HepG2 (cell line): ENCODE data around the gene CAMK2N2. TPM values are rescaled to one million over a fixed set of nuclear protein-coding genes. Genes with fewer than 3 reads are reported as not detected.
A peak's percentile ranks its signal among the peaks of the same experiment; 100 is the strongest.

ENCODE experiments used
- CENPT ChIP-seq: sonication (generic); formaldehyde crosslinking; IDR thresholded peaks from 2 replicates; pipeline ENCODE4 v1.8.0; 2022; ENCODE audit warnings: low read depth, mild to moderate bottlenecking, moderate library complexity, missing genetic modification reagents
- NONO ChIP-seq, 2 experiments: fragments of 450-650 bp in 1 of 2; sonication (generic) in 1 of 2; formaldehyde crosslinking in 1 of 2; IDR thresholded peaks in 1 of 2; conservative IDR thresholded peaks in 1 of 2; 2 replicates each; pipeline versions ENCODE4 v1.6.1 to v1.8.0; 2017 to 2022; ENCODE audit warnings: mild to moderate bottlenecking in 1 of 2, missing genetic modification reagents in 1 of 2, moderate library complexity in 1 of 2
- SOX5 ChIP-seq: IDR thresholded peaks from 2 replicates; pipeline ENCODE4 v1.6.1; 2016; ENCODE audit warnings: borderline replicate concordance
- SRF ChIP-seq: IDR thresholded peaks from 2 replicates; pipeline ENCODE4 v1.6.1; 2011; ENCODE audit warnings: mild to moderate bottlenecking, low read depth, low read length, moderate library complexity
- ZFP90 ChIP-seq: sonication (generic); formaldehyde crosslinking; IDR thresholded peaks from 2 replicates; pipeline ENCODE4 v1.8.0; 2022; ENCODE audit warnings: missing genetic modification reagents, mild to moderate bottlenecking, inconsistent platforms, borderline replicate concordance
- ZFX ChIP-seq: sonication (generic); formaldehyde crosslinking; IDR thresholded peaks from 2 replicates; pipeline ENCODE4 v1.4.0; 2020; ENCODE audit warnings: mild to moderate bottlenecking, low read depth, missing genetic modification reagents, moderate library complexity
- ZMAT3 ChIP-seq: sonication (generic); formaldehyde crosslinking; conservative IDR thresholded peaks from 2 replicates; pipeline ENCODE4 v1.7.0; 2021; ENCODE audit warnings: missing genetic modification reagents
- ZMYM4 ChIP-seq: sonication (generic); formaldehyde crosslinking; IDR thresholded peaks from 2 replicates; pipeline ENCODE4 v1.8.1; 2023; ENCODE audit warnings: mild to moderate bottlenecking, missing genetic modification reagents
- ZNF17 ChIP-seq: sonication (generic); formaldehyde crosslinking; IDR thresholded peaks from 2 replicates; pipeline ENCODE4 v1.5.0; 2020; ENCODE audit warnings: mild to moderate bottlenecking, missing genetic modification reagents
- ZNF580 ChIP-seq: IDR thresholded peaks from 2 replicates; pipeline ENCODE4 v1.6.1; 2016; ENCODE audit warnings: low read depth, borderline replicate concordance
- ZNF598 ChIP-seq: sonication (generic); formaldehyde crosslinking; IDR thresholded peaks from 2 replicates; pipeline ENCODE4 v1.5.1; 2020; ENCODE audit warnings: mild to moderate bottlenecking, missing genetic modification reagents, borderline replicate concordance
- polyA plus RNA-seq, 8 experiments: library from polyadenylated mRNA; depleted of rRNA in 3 of 8; stranded (reverse) in 7 of 8; unstranded in 1 of 8; fragments of >200 nt; fragmentation: Illumina TruSeq in 4 of 8; extraction: Trizol in 4 of 8; gene quantifications; 2 replicates each; pipeline versions ENCODE4 v1.2.1 to v1.2.3, GENCODE V29; 2011 to 2016; ENCODE audit warnings: low read depth in 4 of 8, missing spikeins in 1 of 8, mixed read lengths in 1 of 8; ENCODE audit not compliant: insufficient read depth in 1 of 8
- total RNA-seq, 5 experiments: library from RNA; depleted of rRNA; stranded (reverse); fragments of >200 nt; fragmentation: Illumina TruSeq; extraction: Trizol; gene quantifications; 2 replicates each; pipeline ENCODE4 v1.2.3, GENCODE V29; 2016; ENCODE audit warnings: low read depth in 1 of 5
- TF ChIP-seq, protein P1 (sequence below): sonication (generic); formaldehyde crosslinking; IDR thresholded peaks from 2 replicates; pipeline ENCODE4 v1.4.0; 2020; ENCODE audit warnings: missing genetic modification reagents
- TF ChIP-seq, protein P2 (sequence below): sonication (generic); formaldehyde crosslinking; conservative IDR thresholded peaks from 2 replicates; pipeline ENCODE4 v1.8.1; 2023; ENCODE audit warnings: missing genetic modification reagents
- TF ChIP-seq, protein P3 (sequence below), 2 experiments: sonication (generic) in 1 of 2; formaldehyde crosslinking in 1 of 2; IDR thresholded peaks; 2 replicates each; pipeline versions ENCODE4 v1.4.0 to v1.6.1; 2016 to 2020; ENCODE audit warnings: borderline replicate concordance in 1 of 2, low read depth in 1 of 2, mild to moderate bottlenecking in 1 of 2, missing genetic modification reagents in 1 of 2
- TF ChIP-seq, protein P4 (sequence below): sonication (generic); formaldehyde crosslinking; IDR thresholded peaks from 2 replicates; pipeline ENCODE4 v1.4.0; 2020; ENCODE audit warnings: mild to moderate bottlenecking, missing genetic modification reagents

CAMK2N2 gene
- total and polyA plus RNA-seq, 2 of the 13 experiments (the other 11 are each of a cell fraction or from before 2014, with no cell fraction given) = 0.12 to 0.27 TPM

GRCh38 chr3:184248454-184249411 is 12.6 kb downstream of the CAMK2N2 start, which contains the start of gene ALG3 (continued):
- TF ChIP-seq, protein P1, sequence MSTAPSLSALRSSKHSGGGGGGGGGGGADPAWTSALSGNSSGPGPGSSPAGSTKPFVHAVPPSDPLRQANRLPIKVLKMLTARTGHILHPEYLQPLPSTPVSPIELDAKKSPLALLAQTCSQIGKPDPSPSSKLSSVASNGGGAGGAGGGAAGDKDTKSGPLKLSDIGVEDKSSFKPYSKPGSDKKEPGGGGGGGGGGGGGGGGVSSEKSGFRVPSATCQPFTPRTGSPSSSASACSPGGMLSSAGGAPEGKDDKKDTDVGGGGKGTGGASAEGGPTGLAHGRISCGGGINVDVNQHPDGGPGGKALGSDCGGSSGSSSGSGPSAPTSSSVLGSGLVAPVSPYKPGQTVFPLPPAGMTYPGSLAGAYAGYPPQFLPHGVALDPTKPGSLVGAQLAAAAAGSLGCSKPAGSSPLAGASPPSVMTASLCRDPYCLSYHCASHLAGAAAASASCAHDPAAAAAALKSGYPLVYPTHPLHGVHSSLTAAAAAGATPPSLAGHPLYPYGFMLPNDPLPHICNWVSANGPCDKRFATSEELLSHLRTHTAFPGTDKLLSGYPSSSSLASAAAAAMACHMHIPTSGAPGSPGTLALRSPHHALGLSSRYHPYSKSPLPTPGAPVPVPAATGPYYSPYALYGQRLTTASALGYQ = peak; percentile 53
- TF ChIP-seq, protein P2, sequence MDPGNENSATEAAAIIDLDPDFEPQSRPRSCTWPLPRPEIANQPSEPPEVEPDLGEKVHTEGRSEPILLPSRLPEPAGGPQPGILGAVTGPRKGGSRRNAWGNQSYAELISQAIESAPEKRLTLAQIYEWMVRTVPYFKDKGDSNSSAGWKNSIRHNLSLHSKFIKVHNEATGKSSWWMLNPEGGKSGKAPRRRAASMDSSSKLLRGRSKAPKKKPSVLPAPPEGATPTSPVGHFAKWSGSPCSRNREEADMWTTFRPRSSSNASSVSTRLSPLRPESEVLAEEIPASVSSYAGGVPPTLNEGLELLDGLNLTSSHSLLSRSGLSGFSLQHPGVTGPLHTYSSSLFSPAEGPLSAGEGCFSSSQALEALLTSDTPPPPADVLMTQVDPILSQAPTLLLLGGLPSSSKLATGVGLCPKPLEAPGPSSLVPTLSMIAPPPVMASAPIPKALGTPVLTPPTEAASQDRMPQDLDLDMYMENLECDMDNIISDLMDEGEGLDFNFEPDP (CRISPR knock-in tag) = 0 out of 2 replicates have a peak, but pooled peaks have one; percentile 10
- TF ChIP-seq CENPT (CRISPR knock-in tag) (peak; percentile 80; the same call in 1 of the 2 replicates), SRF (no peak), ZMAT3 (CRISPR knock-in tag) (peak; percentile 67), NONO (IDR thresholded peaks at IDR 0.05) (no peak), NONO (CRISPR knock-in tag; conservative IDR thresholded peaks at IDR 0.05) (peak; percentile 84), ZMYM4 (CRISPR knock-in tag) (peak; percentile 46), ZNF17 (CRISPR knock-in tag) (0 out of 2 replicates have a peak, but pooled peaks have one; percentile 59), ZNF598 (CRISPR knock-in tag) (no peak), ZNF580 (peak; percentile 72), ZFP90 (CRISPR knock-in tag) (peak; percentile 53; the same call in 1 of the 2 replicates), SOX5 (CRISPR knock-in tag) (peak; percentile 20; the same call in 1 of the 2 replicates), ZFX (peak; percentile 93)
- TF ChIP-seq, protein P3, sequence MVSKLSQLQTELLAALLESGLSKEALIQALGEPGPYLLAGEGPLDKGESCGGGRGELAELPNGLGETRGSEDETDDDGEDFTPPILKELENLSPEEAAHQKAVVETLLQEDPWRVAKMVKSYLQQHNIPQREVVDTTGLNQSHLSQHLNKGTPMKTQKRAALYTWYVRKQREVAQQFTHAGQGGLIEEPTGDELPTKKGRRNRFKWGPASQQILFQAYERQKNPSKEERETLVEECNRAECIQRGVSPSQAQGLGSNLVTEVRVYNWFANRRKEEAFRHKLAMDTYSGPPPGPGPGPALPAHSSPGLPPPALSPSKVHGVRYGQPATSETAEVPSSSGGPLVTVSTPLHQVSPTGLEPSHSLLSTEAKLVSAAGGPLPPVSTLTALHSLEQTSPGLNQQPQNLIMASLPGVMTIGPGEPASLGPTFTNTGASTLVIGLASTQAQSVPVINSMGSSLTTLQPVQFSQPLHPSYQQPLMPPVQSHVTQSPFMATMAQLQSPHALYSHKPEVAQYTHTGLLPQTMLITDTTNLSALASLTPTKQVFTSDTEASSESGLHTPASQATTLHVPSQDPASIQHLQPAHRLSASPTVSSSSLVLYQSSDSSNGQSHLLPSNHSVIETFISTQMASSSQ (IDR thresholded peaks at IDR 0.05; ENCODE audit: low read depth) = no peak
- TF ChIP-seq, protein P3 (CRISPR knock-in tag; IDR thresholded peaks at IDR 0.05; ENCODE audit: borderline replicate concordance) = peak; percentile 82
- TF ChIP-seq, protein P4, sequence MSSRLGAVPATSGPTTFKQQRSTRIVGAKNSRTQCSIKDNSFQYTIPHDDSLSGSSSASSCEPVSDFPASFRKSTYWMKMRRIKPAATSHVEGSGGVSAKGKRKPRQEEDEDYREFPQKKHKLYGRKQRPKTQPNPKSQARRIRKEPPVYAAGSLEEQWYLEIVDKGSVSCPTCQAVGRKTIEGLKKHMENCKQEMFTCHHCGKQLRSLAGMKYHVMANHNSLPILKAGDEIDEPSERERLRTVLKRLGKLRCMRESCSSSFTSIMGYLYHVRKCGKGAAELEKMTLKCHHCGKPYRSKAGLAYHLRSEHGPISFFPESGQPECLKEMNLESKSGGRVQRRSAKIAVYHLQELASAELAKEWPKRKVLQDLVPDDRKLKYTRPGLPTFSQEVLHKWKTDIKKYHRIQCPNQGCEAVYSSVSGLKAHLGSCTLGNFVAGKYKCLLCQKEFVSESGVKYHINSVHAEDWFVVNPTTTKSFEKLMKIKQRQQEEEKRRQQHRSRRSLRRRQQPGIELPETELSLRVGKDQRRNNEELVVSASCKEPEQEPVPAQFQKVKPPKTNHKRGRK (CRISPR knock-in tag) = 0 out of 2 replicates have a peak, but pooled peaks have one; percentile 78
